ENCODE data around the gene IREB2.
A peak's percentile ranks its signal among the peaks of the same experiment; 100 is the strongest.

GRCh38 chr15:78396976-78397375 is 41.0 kb upstream of the IREB2 start:
- TF ChIP-seq CTCF (IDR thresholded peaks at IDR 0.05; ENCODE audit: insufficient read depth, low read length, poor library complexity, severe bottlenecking) (peak; percentile 17), EZH2phosphoT487 (conservative IDR thresholded peaks at IDR 0.05; ENCODE audit: low read length) (no peak)

Data from SU-DHL-6 (cell line).